OCI-LY7 (cell line): ENCODE results near the gene COPG1.
"Not testable (repeated sequence)": the region's sequence is repeated elsewhere in the genome, so short reads cannot be mapped to it uniquely, and the experiment has no call there.

Experiments
- EZH2phosphoT487 ChIP-seq: fragments of 200-600 bp; sonication (generic); IDR thresholded peaks from 2 replicates; pipeline ENCODE4 v1.6.1; 2018; ENCODE audit warnings: low read depth, borderline replicate concordance, mild to moderate bottlenecking, mixed run types, antibody characterized with exemption, low read length, moderate library complexity, mixed read lengths
- TF ChIP-seq, protein P1 (sequence below): fragments of 200-600 bp; sonication (generic); conservative IDR thresholded peaks from 2 replicates; pipeline ENCODE4 v1.5.1; 2014; ENCODE audit warnings: mild to moderate bottlenecking, antibody characterized with exemption, low read length, moderate library complexity, mixed read lengths

DNA sequence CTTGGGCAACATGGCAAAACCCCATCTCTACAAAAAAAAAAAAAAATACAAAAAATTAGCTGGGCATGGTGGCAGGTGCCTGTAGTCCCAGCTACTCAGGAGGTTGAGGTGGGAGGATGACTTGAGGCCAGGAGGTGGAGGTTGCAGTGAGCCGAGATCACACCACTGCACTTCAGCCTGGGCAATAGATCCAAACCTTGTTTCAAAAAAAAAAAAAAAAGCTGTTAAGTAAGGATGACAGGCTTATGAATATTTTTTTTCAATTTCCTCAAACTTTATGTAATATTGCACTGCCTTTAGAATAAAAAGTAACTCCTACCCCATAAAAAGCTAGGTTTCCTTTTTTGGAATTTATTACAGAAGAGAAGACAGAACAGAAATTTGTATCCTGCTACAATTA lies 25.0 kb upstream of the COPG1 start:
- TF ChIP-seq EZH2phosphoT487 = not testable (repeated sequence)
- TF ChIP-seq, protein P1, sequence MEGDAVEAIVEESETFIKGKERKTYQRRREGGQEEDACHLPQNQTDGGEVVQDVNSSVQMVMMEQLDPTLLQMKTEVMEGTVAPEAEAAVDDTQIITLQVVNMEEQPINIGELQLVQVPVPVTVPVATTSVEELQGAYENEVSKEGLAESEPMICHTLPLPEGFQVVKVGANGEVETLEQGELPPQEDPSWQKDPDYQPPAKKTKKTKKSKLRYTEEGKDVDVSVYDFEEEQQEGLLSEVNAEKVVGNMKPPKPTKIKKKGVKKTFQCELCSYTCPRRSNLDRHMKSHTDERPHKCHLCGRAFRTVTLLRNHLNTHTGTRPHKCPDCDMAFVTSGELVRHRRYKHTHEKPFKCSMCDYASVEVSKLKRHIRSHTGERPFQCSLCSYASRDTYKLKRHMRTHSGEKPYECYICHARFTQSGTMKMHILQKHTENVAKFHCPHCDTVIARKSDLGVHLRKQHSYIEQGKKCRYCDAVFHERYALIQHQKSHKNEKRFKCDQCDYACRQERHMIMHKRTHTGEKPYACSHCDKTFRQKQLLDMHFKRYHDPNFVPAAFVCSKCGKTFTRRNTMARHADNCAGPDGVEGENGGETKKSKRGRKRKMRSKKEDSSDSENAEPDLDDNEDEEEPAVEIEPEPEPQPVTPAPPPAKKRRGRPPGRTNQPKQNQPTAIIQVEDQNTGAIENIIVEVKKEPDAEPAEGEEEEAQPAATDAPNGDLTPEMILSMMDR = not testable (repeated sequence)
